SIG-M5 (cell line): ENCODE measurements around the gene RALGAPA1.
"Not testable (repeated sequence)": the region's sequence is repeated elsewhere in the genome, so short reads cannot be mapped to it uniquely, and the experiment has no call there.

ENCODE experiments used
- DNase-seq: peaks from one replicate; lab custom pipeline; 2025; lab: John Stamatoyannopoulos, UW

The RALGAPA1 gene

DNA sequence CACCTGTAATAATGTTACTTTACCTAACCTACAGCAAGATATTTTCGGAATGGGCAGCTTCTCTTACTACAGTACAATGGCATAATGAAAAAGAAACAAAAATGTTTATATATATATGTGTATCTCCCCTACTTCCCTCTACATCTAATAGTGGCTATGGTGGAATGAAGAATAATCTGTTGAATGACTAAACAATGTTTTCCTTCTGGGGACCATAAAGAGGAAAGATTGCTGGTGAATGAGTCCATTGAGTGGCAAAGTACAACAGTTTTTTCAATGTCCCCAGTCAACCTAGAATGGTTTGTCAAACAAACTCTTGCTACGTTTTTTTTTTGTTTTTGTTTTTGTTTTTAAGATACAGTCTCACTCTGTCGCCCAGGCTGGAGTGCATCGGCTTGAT is 47.2 kb downstream of the RALGAPA1 start:
- DNase-seq = no peak

DNA sequence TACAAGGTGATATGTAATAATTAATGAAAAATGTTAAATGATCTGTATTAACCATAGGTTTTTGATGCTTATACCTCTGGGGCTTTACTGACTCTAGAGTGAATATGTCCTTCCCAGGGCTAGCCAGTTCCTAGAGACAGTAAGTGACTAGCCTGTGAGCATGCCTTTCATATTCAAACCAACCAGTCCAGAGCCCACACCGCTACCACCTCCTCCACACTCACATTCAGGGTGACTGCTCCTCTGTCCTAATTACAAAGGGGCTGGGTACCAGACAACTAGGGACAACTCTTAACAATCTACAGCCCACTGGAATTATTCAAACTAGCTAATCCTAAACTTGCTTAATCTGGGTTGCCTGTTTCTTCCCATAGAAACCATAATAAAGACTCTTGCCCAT is 49.0 kb downstream of the RALGAPA1 start:
- DNase-seq = no peak

DNA sequence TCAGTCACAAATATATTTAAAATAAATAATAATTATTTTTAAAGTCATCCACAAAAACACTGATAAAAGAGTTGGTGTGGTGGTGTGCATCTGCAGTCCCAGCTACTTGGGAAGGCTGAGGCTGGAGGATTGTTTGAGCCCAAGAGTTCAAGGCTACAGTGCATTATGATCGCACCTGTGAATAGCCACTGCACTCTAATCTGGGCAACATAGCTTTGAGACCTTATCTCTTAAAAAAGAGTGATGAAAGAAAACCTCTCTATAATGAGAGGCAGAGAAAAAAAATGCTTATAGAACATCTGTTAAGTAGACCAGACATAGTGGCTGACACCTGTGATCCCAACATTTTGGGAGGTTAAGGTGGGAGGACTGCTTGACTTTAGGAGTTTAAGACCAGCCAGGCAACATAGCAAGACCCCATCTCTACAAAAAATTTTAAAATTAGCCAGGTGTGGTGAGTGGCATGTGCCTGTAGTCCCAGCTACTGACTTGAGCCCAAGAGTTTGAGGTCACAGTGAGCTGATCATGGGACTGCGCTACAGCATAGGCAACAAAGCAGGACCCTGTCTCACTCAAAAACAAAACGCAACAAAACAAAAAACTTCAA is 50.5 kb downstream of the RALGAPA1 start:
- no peak for DNase-seq

DNA sequence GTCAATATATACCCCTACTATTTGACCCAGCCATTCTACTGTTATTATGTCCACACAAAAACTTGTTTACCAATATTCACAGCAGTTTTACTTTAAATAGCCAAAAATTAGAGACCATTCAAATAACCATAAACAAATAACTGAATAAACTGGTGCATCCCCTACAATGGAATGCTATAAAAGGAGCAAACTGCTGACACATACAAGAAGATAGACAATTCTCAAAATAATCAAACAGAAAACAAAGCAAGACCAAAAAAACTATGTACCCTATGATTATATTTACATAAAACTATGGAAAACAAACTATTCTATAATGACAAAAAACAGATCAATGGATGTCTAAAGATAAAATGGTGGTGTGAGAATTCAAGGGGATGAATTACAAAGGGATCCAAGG is 54.4 kb downstream of the RALGAPA1 start:
- no peak for DNase-seq

DNA sequence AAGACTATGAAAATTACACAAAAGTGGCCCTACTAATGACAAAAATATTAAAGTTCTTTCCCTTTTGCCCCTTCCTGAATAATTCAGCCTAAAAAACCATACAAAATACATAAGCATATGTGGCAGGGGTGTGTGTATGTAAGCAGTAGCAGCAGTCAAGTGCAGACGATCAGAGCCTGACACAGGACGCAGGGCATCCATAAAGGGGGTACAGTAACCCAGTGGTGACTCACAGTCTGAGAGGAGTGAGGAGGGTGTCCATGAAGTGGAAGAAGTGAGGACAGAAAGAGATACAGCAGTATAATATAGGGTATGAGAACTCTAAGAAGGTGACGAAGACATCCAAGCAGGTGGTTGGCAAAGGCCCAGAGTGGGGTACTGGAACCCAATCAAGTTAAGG is 56.7 kb downstream of the RALGAPA1 start:
- no peak for DNase-seq

DNA sequence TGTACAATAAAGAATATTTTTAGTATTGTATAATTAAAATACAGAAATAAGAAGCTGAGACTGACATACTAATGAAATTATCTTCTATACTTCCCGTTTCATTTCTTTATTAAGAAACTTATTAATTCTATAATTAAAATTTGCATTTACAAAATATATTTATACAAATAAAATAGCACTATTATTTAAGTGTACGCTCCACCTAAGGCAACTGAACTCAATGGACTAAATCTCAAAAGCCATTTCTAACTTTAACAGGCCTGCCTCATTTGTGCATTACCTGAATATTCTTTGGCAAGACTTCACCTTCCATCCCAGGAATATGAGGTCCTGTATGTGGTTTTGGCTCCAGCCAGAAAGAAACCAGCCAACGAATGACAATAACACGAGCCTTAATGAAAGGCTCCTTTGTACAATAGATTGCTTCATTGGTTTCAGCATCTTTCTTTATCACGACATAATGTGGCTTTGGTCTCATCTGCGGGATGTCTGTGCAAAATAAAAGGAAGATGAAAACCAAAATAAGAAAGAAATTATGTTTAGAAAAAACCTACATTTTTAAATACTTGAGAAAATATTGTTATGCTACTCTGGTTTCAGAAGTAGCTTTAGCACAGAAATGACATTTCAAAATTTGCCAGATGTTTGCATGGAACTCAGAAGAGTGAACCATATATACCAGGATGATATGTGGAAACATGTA is 58.7 kb downstream of the RALGAPA1 start:
- no peak for DNase-seq

DNA sequence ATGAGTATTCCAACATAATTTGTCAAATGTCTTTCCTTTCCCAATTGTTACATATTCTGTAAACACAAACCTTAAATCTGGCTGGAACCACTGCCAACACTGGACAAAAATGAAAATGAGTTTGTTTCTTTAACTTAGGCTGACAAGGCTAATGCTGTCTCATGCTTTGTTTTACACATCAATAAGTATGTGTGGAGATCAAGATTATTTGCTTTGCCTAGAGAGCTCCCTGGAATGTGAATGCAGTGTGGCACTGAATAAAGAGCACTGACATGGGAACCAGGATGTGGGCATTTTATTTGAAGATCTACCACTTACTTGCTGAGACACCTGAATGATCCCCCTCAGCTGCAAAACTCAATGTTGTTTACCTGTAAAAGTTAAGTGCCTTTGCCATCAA is 61.7 kb downstream of the RALGAPA1 start:
- no peak for DNase-seq

DNA sequence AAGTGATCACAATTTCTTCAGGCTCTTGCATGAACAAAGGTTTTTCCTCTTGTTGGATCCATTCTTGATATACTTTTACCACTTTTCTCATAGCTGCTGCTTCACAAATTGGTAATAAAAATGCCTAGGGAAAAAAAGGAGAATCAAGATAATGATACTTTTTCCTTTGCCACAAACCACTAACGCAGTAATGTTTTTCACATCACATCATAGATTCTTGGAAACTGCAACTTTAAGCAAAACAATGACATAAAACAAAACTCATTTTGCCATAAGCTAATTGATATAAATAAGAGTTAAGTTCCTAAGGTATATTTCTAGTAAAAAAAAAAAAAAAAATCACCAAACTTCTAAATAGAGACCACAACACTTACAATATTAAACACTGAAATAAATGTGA is 66.7 kb downstream of the RALGAPA1 start:
- DNase-seq = no peak

DNA sequence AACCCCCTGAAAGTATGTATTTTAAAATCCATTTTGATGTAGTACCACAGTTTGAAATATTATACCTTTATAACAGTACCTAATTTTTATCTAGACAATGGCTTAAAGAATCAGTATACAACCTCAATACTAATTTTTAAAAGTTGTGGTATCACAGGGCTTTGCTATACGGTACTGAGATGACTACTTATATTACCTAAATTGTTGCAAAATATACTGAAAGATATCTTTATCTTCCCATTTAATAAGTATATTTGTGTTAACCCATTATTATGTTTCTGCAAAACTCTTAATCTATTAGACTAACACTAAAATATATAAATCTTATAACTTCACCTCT is 67.1 kb downstream of the RALGAPA1 start:
- no peak for DNase-seq

DNA sequence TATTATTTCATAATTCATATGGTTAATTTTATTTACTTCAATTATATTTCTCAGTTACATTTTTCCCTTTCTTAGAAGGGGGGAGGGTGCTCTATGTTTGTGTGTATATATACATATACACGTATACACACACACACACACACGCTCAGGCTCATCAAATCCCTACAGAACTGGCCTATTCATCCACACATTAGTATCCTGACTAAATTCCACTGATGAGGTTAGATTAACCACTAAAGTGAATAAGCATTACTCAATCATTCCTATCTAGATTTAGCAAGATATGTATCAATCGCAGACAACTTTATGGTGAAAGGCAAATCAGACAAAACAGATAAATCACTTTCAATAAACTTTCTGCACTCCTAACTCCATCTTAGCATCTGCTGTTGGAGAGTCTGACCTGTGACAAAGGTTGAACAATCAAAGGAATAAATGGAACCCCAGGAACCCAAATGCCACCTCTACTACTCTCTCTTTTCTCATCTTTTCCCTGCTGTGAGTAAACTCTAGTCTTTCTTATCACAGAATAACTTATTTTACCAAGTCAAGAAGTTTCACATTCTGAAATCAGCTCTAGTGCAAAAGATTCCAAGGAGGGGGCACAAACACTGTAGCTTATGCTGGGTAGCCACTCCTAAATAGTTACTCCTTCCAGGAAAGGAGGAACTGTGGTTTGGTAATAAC is 67.6 kb downstream of the RALGAPA1 start:
- DNase-seq = no peak

DNA sequence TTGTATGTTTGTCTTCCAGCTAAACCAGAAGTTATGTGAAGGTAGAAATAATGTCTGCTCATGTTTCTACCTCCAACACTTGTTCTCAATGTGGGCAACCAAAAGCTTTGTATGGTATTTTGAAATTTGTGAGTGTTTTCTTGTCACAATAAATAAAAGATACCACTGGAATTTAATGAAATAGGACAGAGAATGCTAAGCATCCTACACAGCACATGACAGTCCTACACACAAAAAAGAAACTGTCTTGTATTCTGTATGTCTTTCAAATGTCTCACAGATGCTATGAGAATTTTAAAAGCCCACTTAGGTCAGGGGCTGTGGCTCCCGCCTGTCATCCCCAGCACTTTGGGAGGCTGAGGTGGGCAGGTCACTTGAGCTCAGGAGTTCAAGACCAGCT is 68.9 kb downstream of the RALGAPA1 start:
- no peak for DNase-seq

DNA sequence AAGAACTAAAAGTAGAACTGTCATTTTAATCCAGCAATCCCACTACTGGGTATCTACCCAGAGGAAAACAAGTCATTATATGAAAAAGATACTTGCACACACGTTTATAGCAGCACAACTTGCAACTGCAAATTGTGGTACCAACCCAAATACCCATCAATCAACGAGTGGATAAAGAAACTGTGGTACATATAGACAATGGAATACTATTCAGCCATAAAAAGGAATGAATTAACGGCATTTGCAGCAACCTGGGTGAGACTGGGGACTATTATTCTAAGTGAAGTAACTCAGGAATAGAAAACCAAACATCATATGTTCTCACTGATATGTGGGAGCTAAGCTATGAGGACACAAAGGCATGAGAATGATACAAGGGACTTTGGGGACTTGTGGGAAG is 73.9 kb downstream of the RALGAPA1 start:
- DNase-seq = not testable (repeated sequence)

DNA sequence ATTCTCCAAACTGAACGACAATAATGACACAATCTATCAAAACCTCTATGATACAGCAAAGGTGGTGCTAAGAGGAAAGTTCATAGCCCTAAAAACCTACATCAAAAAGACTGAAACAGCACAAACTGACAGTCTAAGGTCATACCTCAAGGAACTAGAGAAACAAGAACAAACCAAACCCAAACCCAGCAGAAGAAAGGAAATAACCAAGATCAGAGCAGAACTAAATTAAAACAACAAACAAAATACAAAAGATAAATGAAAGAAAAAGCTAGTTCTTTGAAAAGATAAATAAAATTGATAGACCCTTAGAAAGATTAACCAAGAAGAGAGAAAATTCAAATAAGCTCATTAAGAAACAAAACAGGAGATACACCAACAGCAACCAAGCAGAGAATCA is 75.6 kb downstream of the RALGAPA1 start:
- DNase-seq = not testable (repeated sequence)

DNA sequence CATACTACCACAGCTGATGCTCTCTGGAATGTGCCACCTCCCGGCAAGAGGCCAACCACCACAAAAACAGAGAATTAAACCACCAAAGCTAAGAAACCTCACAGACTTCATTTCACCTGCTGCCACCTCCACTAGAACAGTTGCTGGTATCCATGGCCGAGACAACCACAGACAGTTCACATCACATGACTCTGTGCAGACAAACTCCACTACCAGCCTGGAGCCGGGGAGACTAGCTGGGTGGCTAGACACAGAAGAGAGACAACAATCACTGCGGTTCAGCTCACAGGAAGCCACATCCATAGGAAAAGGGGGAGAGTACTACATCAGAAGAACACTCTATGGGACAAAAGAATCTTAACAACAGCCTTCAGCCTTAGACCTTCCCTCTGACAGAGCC is 78.2 kb downstream of the RALGAPA1 start:
- no peak for DNase-seq

DNA sequence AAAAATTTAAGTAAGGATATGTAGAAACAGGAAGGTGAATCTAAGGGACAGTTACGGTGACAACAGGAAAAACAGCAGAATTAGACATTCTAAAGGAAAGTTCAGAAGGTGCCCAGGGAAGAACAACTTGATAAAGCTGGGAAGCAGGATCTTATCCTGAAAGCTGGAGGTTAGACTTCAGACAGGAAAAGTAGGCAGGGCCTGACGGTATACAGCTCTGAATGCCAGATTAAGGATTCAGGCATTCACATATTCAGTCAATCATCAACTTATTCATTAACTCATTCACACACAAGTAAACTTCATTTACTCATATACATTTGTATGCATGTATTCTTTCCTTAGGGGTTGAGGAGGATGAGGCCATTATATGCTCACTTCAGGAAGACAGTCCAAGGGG is 81.3 kb downstream of the RALGAPA1 start:
- DNase-seq = no peak

DNA sequence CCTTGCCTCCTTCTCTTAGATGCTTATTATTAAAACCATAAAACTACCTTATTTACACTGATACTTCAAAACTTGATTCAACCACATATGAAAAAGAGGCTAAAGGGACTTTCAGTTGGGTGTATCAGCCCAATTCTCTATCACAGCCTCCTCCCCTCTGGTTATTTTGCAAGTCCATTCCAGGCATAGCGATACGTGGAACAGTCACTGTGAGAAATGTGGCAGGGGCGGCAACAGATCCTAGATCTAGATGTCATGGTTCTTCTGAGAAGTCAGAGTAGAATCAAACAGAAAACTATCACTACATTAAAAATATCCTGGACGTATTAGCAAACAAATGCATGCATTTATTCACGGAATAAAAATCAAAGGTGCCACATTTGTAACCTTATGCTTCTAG is 83.2 kb downstream of the RALGAPA1 start:
- no peak for DNase-seq

DNA sequence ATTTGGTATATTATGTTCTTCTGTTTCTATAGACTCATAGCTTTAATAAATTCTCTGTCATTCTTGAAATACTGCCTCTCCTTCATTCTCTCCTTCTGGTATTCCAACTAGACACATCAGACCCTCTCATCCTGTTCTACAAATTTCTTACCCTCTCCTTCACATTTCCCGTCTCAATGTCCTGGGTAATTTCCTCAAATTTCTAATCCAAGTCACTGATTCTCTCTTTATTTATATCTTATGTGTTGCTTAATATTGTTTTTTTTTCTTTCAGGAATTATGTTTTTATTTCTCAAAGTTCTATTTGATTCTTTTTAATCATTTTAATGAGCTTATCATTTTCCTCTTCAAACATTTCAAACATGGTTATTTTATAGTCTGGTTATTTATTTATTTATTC is 94.0 kb downstream of the RALGAPA1 start:
- DNase-seq = no peak

DNA sequence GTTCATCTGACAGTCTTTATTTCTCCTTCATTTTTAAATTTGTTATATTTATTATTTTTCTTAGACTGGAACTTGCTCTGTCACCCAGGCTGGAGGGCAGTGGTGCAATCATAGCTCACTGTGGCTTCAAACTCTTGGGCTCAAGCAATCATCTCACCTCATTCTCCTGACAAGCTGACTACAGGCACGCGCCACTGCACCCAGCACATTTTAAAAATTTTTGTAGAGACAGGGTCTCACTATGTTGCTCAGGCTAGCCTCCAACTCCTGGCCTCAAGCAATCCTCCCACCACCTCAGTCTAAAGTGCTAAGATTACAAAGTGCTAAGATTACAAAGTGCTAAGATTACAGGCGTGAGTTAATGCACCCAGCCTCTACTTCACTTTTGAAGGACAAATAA is 96.6 kb downstream of the RALGAPA1 start:
- no peak for DNase-seq

DNA sequence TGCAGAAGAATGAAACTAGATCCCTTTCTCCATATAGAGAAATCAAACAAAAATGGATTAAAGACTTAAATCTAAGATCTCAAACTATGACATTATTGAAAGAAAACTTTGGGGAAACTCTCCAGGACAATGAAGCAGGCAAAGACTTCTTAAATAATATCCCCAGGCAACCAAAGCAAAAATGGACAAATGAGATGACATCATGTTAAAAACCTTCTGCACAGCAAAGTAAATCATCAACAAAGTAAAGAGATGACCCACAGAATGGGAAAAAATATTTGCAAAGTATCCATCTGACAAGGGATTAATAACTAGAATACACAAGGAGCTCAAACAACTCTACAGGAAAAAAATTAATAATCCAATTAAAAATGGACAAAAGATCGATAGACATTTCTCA is 101.0 kb downstream of the RALGAPA1 start:
- DNase-seq = no peak

DNA sequence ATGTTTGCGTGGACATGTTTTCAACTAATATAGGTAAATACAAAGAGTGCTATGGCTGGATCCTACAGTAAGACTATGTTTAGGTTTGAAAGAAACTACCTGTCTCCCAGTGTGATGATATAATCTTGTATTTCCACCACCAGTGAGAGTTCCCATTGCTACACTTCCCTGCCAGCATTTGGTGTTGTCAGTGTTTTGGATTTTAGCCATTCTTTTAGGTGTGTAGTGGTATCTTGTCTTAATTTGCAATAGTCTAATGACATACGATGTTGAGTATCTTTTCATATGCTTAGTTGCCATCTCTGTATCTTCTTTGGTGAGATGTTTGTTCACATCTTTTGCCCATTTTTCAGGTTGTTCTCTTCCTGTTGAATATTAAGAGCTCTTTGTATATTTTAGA is 103.5 kb downstream of the RALGAPA1 start:
- DNase-seq = no peak

DNA sequence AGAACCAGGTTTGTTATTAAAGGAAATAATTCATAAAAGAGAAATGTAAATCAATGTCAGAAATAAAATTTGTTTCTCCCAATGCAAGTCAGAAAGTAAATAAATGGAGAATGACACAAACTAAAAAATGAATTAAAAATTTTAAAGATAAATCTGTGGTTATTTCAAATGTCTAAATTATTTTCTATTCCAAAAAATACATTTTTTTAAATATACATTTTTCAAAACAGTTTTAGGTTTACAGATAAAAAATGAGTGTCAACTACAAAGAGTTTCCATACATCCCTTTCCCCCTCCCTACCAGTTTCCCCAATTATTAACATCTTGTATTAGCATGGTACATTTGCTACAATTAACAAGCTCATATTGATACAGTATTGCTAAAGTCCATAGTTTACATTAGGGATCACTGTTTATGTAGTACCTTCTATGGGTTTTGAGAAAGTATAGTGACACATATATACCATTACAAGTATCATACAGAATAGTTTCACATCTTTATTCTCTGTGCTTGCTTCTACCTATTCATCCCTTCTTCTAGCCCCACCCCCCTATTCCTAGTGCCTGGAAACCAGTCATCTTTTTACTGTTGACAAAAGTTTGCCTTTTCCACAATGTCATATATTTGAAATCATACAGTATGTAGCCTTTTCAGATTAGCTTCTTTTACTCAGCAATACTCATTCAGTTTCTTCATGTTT is 104.2 kb downstream of the RALGAPA1 start:
- DNase-seq = no peak

DNA sequence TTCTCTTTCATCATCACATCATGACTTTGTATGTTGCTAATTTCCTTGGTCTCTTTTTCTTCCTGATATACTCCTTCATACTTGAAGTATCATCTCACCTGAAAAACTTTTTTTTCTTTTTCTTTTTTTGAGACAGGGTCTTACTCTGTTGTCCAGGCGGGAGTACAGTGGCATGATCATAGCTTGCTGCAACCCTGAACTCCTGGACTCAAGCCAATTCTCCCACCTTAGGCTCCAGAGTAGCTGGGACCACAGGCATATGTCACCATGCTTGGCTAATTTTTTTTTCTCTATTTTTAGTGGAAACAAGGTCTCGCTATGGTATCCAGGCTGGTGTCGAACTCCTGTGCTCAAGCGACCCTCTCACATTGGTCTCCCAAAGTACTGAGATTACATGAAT is 107.6 kb downstream of the RALGAPA1 start:
- no peak for DNase-seq

DNA sequence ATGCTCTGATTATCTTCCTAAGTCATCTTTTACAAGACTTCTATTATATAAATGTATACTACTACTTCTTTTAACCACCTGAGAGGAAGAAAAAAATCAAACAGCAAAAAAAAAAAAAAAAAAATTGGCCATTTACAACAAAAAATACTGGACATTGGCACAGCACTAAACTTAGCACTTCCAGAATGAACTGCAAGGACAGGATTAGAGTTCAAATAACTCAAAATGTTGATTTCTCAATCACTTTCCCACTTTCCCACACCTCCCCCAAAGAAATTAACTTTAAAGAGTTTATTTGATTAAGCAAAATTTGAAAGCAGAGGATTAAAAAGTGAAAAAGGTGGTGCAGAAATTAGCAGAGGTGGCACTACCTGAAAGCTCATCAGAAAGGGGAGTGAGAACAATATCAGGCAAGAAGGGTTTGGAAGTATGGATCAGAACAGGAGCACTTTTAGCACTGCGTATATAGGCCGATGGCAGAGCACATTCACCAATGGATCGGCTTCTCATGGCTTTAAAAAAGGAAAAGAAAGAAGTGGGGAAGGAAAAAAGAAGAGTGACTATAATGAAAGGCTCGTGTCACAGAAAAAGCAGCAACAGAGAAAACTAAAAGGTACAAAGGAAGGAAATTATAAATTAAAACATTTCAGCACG is 109.2 kb downstream of the RALGAPA1 start:
- no peak for DNase-seq
